ENCODE measurements around the gene ST7.

The ST7 gene

DNA sequence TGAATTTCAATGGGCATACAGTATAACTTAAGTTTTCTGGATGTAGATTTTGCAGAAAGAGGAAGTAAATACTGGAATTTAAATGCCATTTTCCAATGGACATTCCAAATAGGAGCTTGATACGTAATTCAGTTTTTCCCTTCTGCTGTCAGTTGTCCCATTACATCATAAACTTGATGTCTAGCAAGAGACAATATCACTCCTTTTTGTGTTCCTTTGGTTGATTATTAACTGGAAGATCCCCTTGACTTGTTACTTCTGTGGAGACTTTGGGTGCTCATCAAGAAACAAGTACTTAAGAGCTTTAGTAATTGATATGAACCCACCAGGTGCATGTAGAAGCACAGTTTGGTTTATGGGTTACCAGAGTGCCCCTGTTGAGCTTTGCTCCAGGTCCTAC is 116.1 kb downstream of the ST7 start:
- no peak for DNase-seq

GRCh38 chr7:117071551-117071950 is 118.2 kb downstream of the ST7 start:
- DNase-seq = no peak

- no peak for DNase-seq
Measured at GRCh38 chr7:117072620-117073118, 119.4 kb downstream of the ST7 start.

GRCh38 chr7:117074378-117074777 is 121.1 kb downstream of the ST7 start:
- DNase-seq = no peak

DNA sequence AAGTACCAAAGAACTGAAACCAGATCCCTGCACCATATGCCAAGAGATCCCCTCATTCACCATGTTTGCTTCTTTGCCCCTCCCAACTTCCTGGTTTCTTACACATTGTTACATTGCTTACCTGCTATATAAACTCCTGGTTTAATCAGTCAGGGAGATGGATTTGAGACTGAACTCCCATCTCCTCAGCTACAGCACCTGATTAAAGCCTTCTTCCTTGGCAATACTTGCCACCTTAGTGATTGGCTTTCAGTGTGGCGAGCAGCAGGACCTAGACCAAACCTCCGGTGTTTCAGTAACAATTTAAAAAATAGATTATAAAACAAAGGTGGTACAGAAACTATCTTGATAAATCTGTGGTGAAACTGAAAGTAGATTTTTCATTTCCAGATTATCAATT is 122.6 kb downstream of the ST7 start:
- DNase-seq = no peak

- DNase-seq = no peak
Measured at GRCh38 chr7:117076426-117076943, 123.2 kb downstream of the ST7 start.

GRCh38 chr7:117077658-117078057 is 124.4 kb downstream of the ST7 start:
- DNase-seq = no peak

DNA sequence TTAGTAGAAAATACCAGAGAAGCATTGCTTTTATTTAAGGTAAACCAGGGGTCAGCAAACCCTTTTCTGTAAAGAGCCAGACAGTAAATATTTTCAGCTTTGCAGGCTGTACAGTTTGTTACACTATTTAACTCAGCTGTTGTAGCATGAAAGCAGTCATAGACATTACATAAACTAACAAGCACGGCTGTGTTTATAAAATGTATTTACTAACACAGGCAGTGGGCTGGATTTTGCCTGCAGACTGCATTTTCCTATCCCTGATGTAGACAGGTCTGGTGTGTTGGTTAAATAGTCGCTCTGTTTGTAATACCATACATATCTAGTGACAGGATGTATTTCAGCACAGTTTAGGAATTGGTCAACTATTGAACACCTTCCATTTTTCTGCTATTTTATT is 129.3 kb downstream of the ST7 start:
- DNase-seq = no peak

GRCh38 chr7:117083648-117084047 is 130.3 kb downstream of the ST7 start:
- DNase-seq = no peak

DNA sequence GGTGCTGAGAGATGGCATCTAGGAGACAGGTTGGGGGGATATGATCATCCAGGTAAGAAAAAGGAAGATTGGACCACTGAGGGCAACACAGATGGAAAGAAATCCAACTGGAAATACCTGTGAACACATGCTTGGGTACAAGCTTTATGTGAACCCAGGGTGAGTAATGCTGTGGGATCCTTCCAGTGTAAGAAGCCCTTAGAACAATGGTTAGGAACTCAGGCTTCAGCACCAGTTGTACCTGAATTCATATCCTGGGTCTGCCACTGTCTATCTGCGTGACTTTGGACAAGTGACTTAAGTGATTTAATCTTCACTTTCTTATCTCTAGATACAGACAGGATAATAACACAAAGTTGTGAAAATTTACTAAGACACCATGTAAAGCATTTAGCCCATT is 131.0 kb downstream of the ST7 start:
- DNase-seq = no peak

GRCh38 chr7:117085275-117085674 is 132.0 kb downstream of the ST7 start:
- no peak for DNase-seq

- peak; percentile 14 for DNase-seq
Measured at GRCh38 chr7:117085769-117086463, 132.6 kb downstream of the ST7 start.

- no peak for DNase-seq
Measured at GRCh38 chr7:117086788-117087187, 133.5 kb downstream of the ST7 start.

GRCh38 chr7:117087639-117088396 is 134.5 kb downstream of the ST7 start:
- no peak for DNase-seq

- no peak for DNase-seq
Measured at GRCh38 chr7:117088623-117089194, 135.4 kb downstream of the ST7 start.

GRCh38 chr7:117090791-117091190 is 137.5 kb downstream of the ST7 start:
- no peak for DNase-seq

DNA sequence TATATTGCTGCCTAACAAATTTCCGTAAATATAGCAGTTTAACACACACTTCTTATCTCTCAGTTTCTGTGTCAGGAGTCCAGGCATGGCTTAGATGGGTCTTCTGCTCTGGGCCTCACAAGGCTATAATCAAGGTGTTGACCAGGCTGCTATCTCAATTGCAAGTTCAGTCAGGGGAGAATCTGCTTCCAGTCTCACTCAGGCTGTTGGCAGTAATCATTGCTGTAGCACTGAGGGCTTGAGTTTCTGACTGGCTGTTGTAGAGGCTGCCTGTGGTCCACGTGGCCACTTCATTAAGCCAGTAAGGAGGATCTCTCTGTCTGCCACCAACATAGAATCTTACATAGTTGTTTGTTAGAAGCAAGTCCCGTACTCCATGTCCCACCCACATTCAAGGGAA is 138.4 kb downstream of the ST7 start:
- DNase-seq = no peak

DNA sequence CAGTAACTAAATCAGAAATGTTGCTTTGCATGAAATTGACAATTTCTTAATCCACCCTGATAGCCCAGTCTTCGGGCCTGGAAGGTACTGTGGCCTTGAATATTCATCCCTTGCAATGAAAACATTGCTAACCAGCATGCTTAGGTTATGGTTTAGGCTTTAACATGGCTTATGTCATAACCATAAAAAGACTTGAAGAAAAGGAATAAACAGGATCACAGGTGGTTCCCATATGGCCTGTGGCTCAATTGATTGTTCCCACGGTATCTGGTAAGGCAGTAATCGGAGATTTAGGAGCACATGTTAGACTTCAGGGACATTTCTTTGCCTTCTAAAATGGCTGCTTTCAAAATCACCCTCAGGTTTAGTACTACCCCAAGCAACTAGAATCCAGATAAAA is 139.5 kb downstream of the ST7 start:
- DNase-seq = no peak

DNA sequence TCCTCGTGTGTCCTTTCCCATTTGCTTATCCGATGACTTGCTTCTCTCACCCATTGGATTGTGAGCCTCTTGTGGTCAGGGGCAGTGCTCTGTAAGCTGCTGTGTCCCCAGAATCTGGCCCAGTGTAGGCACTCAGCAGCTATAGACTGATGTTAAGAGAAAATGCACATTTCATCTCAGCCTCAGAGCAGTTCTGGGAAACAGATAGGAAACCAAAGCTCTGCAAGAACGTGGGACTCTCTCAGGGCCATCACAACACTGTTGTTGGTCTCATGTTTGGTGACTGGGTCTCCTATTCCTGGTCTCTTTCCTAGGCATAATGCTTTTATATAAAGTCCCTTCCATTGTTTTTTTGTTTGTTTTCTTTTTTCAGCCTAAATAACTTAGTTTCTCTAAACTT is 141.2 kb downstream of the ST7 start:
- DNase-seq = no peak

- no peak for DNase-seq
Measured at GRCh38 chr7:117095055-117095454, 141.8 kb downstream of the ST7 start.

DNA sequence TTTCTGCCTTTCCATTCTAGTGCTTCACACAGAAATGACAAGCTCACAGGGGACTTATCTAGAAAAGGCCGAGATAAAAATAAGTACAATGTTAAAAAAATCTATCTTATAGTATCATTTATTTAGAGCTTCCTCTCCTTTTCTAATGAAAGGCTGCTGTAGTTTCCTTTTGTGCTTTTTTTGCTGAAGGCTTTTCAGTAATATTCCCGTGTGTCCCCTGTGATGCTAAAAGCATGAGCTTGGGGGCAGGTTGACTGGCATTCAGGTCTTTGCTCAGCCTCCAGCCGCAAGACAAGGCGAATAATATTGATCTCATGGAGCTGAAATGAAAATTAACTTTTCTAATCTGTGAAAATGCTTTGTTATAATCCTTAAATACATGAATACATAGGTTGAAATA is 143.0 kb downstream of the ST7 start:
- DNase-seq = no peak

GRCh38 chr7:117096942-117097341 is 143.6 kb downstream of the ST7 start:
- DNase-seq = no peak

GRCh38 chr7:117097860-117098259 is 144.6 kb downstream of the ST7 start:
- no peak for DNase-seq

GRCh38 chr7:117098457-117098856 is 145.2 kb downstream of the ST7 start:
- peak; percentile 55 for DNase-seq

Data from kidney glomerular epithelial cell (primary cell).